IMR-90 (cell line): ENCODE measurements around the gene PFDN5. TPM values are rescaled to one million over a fixed set of nuclear protein-coding genes. Genes with fewer than 3 reads are reported as not detected.

Source experiments
- ATAC-seq: fragments of 200-7000 bp; cut with Tn5 transposase; 2 replicates; pipeline ENCODE4 v1.9.1; 2020; ENCODE audit warnings: low read depth, mild to moderate bottlenecking, moderate library complexity
- BruUV-seq: library from RNA; stranded (reverse); fragments of 400-500 nt; replicated peaks from 2 replicates; lab custom pipeline; 2021; lab: Mats Ljungman, UMichigan
- CTCF ChIA-PET: fragments of 300-600 bp; formaldehyde crosslinking; extraction: SDS; loops from one replicate; lab custom pipeline; 2021; ENCODE audit warnings: antibody characterized with exemption; lab: Yijun Ruan, JAX
- POLR2A ChIA-PET: fragments of 300-600 bp; sonication (Branson Sonifier 250); formaldehyde crosslinking; loops from one replicate; lab custom pipeline; 2022; ENCODE audit warnings: antibody characterized with exemption; ENCODE audit not compliant: unreplicated experiment; lab: Charles Lee
- DNase-seq: peaks from one replicate; pipeline ENCODE4 v3.0.0; 2013
- H2AFZ ChIP-seq: replicated peaks from 2 replicates; pipeline ENCODE3; 2013; ENCODE audit warnings: low read length, mild to moderate bottlenecking; ENCODE audit not compliant: poor library complexity
- H2AK5ac ChIP-seq: 2 replicates; pipeline ENCODE4 v1.6.1; 2013; ENCODE audit warnings: low read depth, low read length, inconsistent platforms
- H2AK9ac ChIP-seq: replicated peaks from 2 replicates; pipeline ENCODE3; 2013; ENCODE audit warnings: mild to moderate bottlenecking, low read depth, low read length, moderate library complexity; ENCODE audit not compliant: poor library complexity
- H2BK120ac ChIP-seq: 2 replicates; pipeline ENCODE4 v1.6.1; 2013; ENCODE audit warnings: low read depth, low read length, inconsistent platforms
- H2BK15ac ChIP-seq: 3 replicates; pipeline ENCODE4 v1.6.1; 2013; ENCODE audit warnings: low read depth, low read length, inconsistent platforms
- H2BK20ac ChIP-seq: 2 replicates; pipeline ENCODE4 v1.6.1; 2013; ENCODE audit warnings: low read depth, mild to moderate bottlenecking, inconsistent platforms, low read length, moderate library complexity
- H2BK5ac ChIP-seq: 2 replicates; pipeline ENCODE4 v1.6.1; 2013; ENCODE audit warnings: mild to moderate bottlenecking, low read depth, low read length, inconsistent platforms; ENCODE audit not compliant: poor library complexity, severe bottlenecking
- H3K14ac ChIP-seq: replicated peaks from 2 replicates; pipeline ENCODE4 v1.6.1; 2013; ENCODE audit warnings: low read depth, low read length, inconsistent platforms
- H3K18ac ChIP-seq: 2 replicates; pipeline ENCODE4 v1.6.1; 2013; ENCODE audit warnings: low read depth, low read length, control low read depth
- H3K23ac ChIP-seq: 2 replicates; pipeline ENCODE4 v1.6.1; 2013; ENCODE audit warnings: low read depth, low read length, inconsistent platforms
- H3K27ac ChIP-seq: 2 replicates; pipeline ENCODE4 v1.5.1; 2013; ENCODE audit warnings: mild to moderate bottlenecking, control low read depth, low read length; ENCODE audit not compliant: insufficient read depth
- H3K27me3 ChIP-seq: 2 replicates; pipeline ENCODE4 v1.6.1; 2013; ENCODE audit warnings: low read length; ENCODE audit not compliant: control insufficient read depth, insufficient read depth
- H3K36me3 ChIP-seq: 2 replicates; pipeline ENCODE4 v1.6.1; 2013; ENCODE audit warnings: low read length, mixed read lengths; ENCODE audit not compliant: control insufficient read depth, insufficient read depth
- H3K4ac ChIP-seq: 2 replicates; pipeline ENCODE4 v1.6.1; 2013; ENCODE audit warnings: low read depth, low read length, inconsistent platforms
- H3K4me1 ChIP-seq: 2 replicates; pipeline ENCODE4 v1.6.1; 2013; ENCODE audit warnings: low read length, mixed read lengths; ENCODE audit not compliant: control insufficient read depth, insufficient read depth
- H3K4me2 ChIP-seq: 2 replicates; pipeline ENCODE4 v1.6.1; 2013; ENCODE audit warnings: low read depth, mild to moderate bottlenecking, control low read depth, low read length, moderate library complexity
- H3K4me3 ChIP-seq: 2 replicates; pipeline ENCODE4 v1.5.1; 2013; ENCODE audit warnings: low read depth, mild to moderate bottlenecking, control low read depth, low read length, moderate library complexity; ENCODE audit not compliant: insufficient read depth
- H3K56ac ChIP-seq: 2 replicates; pipeline ENCODE4 v1.6.1; 2013; ENCODE audit warnings: low read length, inconsistent platforms; ENCODE audit not compliant: insufficient read depth; ENCODE audit errors: extremely low read depth
- H3K79me1 ChIP-seq, 2 experiments: 2 replicates each; pipeline ENCODE4 v1.6.1; 2013; ENCODE audit warnings: low read length in 2 of 2, inconsistent platforms in 1 of 2, low read depth in 1 of 2
- H3K9ac ChIP-seq: 2 replicates; pipeline ENCODE4 v1.6.1; 2013; ENCODE audit warnings: low read depth, low read length, control low read depth
- H3K9me1 ChIP-seq: 2 replicates; pipeline ENCODE4 v1.6.1; 2013; ENCODE audit warnings: low read length, inconsistent platforms; ENCODE audit not compliant: insufficient read depth
- H3K9me3 ChIP-seq: 2 replicates; pipeline ENCODE4 v1.6.1; 2013; ENCODE audit warnings: low read length; ENCODE audit not compliant: control insufficient read depth, insufficient read depth
- H4K20me1 ChIP-seq: 2 replicates; pipeline ENCODE4 v1.6.1; 2013; ENCODE audit warnings: low read length, inconsistent platforms; ENCODE audit not compliant: insufficient read depth
- H4K5ac ChIP-seq: 2 replicates; pipeline ENCODE4 v1.6.1; 2013; ENCODE audit warnings: mild to moderate bottlenecking, low read depth, low read length, control low read depth
- H4K8ac ChIP-seq, 2 experiments: 2 replicates each; pipeline ENCODE4 v1.6.1; 2013; ENCODE audit warnings: low read depth in 2 of 2, low read length in 2 of 2, control low read depth in 1 of 2, inconsistent platforms in 1 of 2
- H4K91ac ChIP-seq: 2 replicates; pipeline ENCODE4 v1.6.1; 2013; ENCODE audit warnings: low read depth, low read length, inconsistent platforms; ENCODE audit not compliant: insufficient read depth
- BHLHE40 ChIP-seq: fragments of 150-350 bp; IDR thresholded peaks from 2 replicates; pipeline ENCODE4 v1.6.1; 2016; ENCODE audit warnings: mild to moderate bottlenecking, low read depth, low read length
- CHD1 ChIP-seq: IDR thresholded peaks from 2 replicates; pipeline ENCODE4 v1.6.1; 2012; ENCODE audit warnings: low read depth, low read length, improper control_type of control experiment
- CTCF ChIP-seq: conservative IDR thresholded peaks from 2 replicates; pipeline ENCODE4 v1.5.1; 2012; ENCODE audit warnings: mild to moderate bottlenecking, low read depth, low read length, improper control_type of control experiment
- ELK1 ChIP-seq: fragments of 150-350 bp; IDR thresholded peaks from 2 replicates; pipeline ENCODE4 v1.6.1; 2016; ENCODE audit warnings: low read depth, mild to moderate bottlenecking, low read length, moderate library complexity, borderline replicate concordance
- FOS ChIP-seq: fragments of 150-350 bp; IDR thresholded peaks from 2 replicates; pipeline ENCODE4 v1.6.1; 2016; ENCODE audit warnings: low read depth, low read length
- MAFK ChIP-seq: IDR thresholded peaks from 2 replicates; pipeline ENCODE4 v1.6.1; 2012; ENCODE audit warnings: low read depth, low read length, improper control_type of control experiment
- MXI1 ChIP-seq: IDR thresholded peaks from 2 replicates; pipeline ENCODE4 v1.6.1; 2012; ENCODE audit warnings: low read depth, mild to moderate bottlenecking, low read length, moderate library complexity, borderline replicate concordance
- NFE2L2 ChIP-seq: fragments of 150-350 bp; IDR thresholded peaks from 2 replicates; pipeline ENCODE4 v1.6.1; 2016; ENCODE audit warnings: low read depth, mild to moderate bottlenecking, low read length
- POLR2A ChIP-seq: IDR thresholded peaks from 2 replicates; pipeline ENCODE4 v1.6.1; 2012; ENCODE audit warnings: mild to moderate bottlenecking, low read depth, low read length
- RAD21 ChIP-seq: IDR thresholded peaks from 2 replicates; pipeline ENCODE4 v1.6.1; 2012; ENCODE audit warnings: low read length, improper control_type of control experiment
- RCOR1 ChIP-seq: IDR thresholded peaks from 2 replicates; pipeline ENCODE4 v1.6.1; 2012; ENCODE audit warnings: mild to moderate bottlenecking, low read length, improper control_type of control experiment; ENCODE audit not compliant: insufficient replicate concordance
- SMC3 ChIP-seq: fragments of 150-350 bp; IDR thresholded peaks from 2 replicates; pipeline ENCODE4 v1.6.1; 2016; ENCODE audit warnings: low read depth, mild to moderate bottlenecking, antibody characterized with exemption, low read length, moderate library complexity
- USF2 ChIP-seq: fragments of 150-350 bp; IDR thresholded peaks from 2 replicates; pipeline ENCODE4 v1.6.1; 2017; ENCODE audit warnings: mild to moderate bottlenecking, antibody characterized with exemption, low read length, low read depth
- WGBS, 2 experiments: methylation state at CpG; one replicate each; pipeline versions ENCODE4 v1.1.5 to v1.1.7; 2013; ENCODE audit warnings: missing lambda C conversion rate in 2 of 2; ENCODE audit not compliant: insufficient read length in 1 of 2; ENCODE audit errors: extremely low coverage in 2 of 2; 5-methylcytosine and 5-hydroxymethylcytosine counted together
- dilution Hi-C: fragments of 300-500 bp; cut with HindIII; formaldehyde crosslinking; loops from one replicate; pipeline ENCODE4 v1.14.3; 2018; ENCODE audit warnings: low sequenced_read_pairs; ENCODE audit not compliant: unreplicated experiment
- in situ Hi-C: fragments of 300-500 bp; cut with MboI; formaldehyde crosslinking; loops from 3 replicates; pipeline ENCODE4 v1.14.3; 2019; ENCODE audit warnings: low sequenced_read_pairs, inconsistent platforms, mixed read lengths
- intact Hi-C: fragments of 100-400 bp; cut with micrococcal nuclease; formaldehyde crosslinking; loops from 2 replicates; pipeline ENCODE4 v1.10.0; 2022
- polyA plus RNA-seq, 3 experiments: library from polyadenylated mRNA; depleted of rRNA; stranded (reverse); fragments of >200 nt; gene quantifications; 2 replicates each; pipeline ENCODE4 v1.2.3, GENCODE V29; 2012; ENCODE audit warnings: low replicate concordance in 1 of 3
- total RNA-seq: library from RNA; depleted of rRNA; stranded (reverse); fragments of >200 nt; gene quantifications from 2 replicates; pipeline ENCODE4 v1.2.3, GENCODE V29; 2012

PFDN5 gene
- total and polyA plus RNA-seq, 2 of the 4 experiments (the other 2 are of a cell fraction) = 1,011 to 1,338 TPM

DNA sequence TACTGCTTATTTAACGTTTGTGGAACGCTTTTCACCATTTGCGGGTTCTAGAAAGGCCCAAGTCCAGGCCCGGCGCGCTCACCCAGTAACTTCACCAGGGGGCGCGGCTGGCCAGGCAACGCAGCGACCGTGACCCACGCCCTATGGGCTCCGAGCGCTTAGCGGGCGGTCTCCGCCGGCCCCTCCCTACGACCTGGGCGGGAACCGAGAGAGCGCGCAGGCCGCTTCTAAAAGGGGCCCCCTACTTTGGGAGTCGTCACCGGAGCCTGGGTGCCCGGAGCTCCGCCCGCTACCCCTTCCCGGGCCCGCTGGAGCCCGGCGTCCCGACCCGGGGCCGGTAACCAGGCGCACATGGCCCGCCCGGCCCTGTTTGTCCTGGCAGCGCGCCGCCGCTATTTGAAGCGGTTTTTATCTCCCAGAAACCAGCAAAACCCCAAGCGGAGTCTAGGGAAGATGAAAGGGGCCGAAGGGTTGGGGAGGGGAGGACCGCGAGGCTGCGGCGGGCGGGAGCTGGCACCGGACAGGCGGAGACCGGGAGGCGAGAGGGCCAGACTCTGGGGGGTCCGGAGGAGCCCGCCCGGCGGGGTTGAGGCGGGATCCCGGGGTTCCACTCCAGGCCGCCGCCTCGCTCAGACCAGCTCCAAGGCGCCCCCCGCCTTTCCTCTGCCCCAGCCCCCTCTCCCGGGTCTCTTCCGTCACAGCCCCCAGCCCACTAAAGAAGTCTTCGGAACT is 29.6 kb downstream of the PFDN5 start:
- H3K9me3 ChIP-seq = no peaks in the 10 kb centered on the region
- H2AFZ ChIP-seq = peak overlapping the region; percentile 96
- H3K4me1 ChIP-seq = peaks cover 12% of the 10 kb centered on the region
- H4K8ac ChIP-seq = peak overlapping the region; percentile 95 to 99
- peak overlapping the region; percentile 42 for H2BK5ac ChIP-seq
- H2BK120ac ChIP-seq = peak overlapping the region; percentile 80
- peak overlapping the region; percentile 80 for H2AK9ac ChIP-seq
- H3K4me2 ChIP-seq = peak overlapping the region; percentile 71
- ATAC-seq (peak; percentile 84), DNase-seq (peak; percentile 84)
- H2BK20ac ChIP-seq = no peak overlapping the region
- dilution Hi-C loops (no loop called here), in situ Hi-C loops (loop anchor here (10.0 kb wide), 1 partner anchor 180 kb away; the partner anchor contains the start of genes NPFF and TARBP2), intact Hi-C loops (loop anchor here (1.0 to 10.0 kb wide), 4 partner anchors 20 to 183 kb away; no protein-coding TSS in a partner anchor)
- peak overlapping the region; percentile 86 for H2AK5ac ChIP-seq
- POLR2A ChIA-PET = no interaction called here
- peak overlapping the region; percentile 95; the same call in 2 of the 3 replicates for H2BK15ac ChIP-seq
- peak overlapping the region; percentile 61; the same call in 1 of the 2 replicates for H3K23ac ChIP-seq
- peaks cover 9% of the 10 kb centered on the region; the same call in 1 of the 2 replicates for H3K9me1 ChIP-seq
- H3K18ac ChIP-seq = no peak overlapping the region; the same call in 1 of the 2 replicates
- H3K27ac ChIP-seq = peak overlapping the region; percentile 75
- CTCF ChIA-PET = interaction anchor here (0.6 to 2.5 kb wide), 6 partner anchors 9 to 183 kb away, joined by 3 to 11 read pairs (median 6); no protein-coding TSS in a partner anchor
- H3K36me3 ChIP-seq = no peaks in the 10 kb centered on the region
- BruUV-seq = no TSS peak
- peak overlapping the region; percentile 81 for H3K9ac ChIP-seq
- peaks cover 10 to 17% of the 10 kb centered on the region in 2 experiments for H3K79me1 ChIP-seq
- H4K91ac ChIP-seq = peak overlapping the region; percentile 85
- H3K56ac ChIP-seq = peak overlapping the region; percentile 30; the same call in 1 of the 2 replicates
- H3K14ac ChIP-seq = peak overlapping the region; percentile 93
- peak overlapping the region; percentile 50 for H3K4me3 ChIP-seq
- no peaks in the 10 kb centered on the region for H4K20me1 ChIP-seq
- H4K5ac ChIP-seq = peak overlapping the region; percentile 86
- peak overlapping the region; percentile 91 for H3K4ac ChIP-seq
- WGBS, 2 experiments = 0% methylated on average over 20 of the region's 69 CpGs; no CpG with 5 or more reads in 1 of the 2 experiments
- peaks cover 14% of the 10 kb centered on the region; the same call in 1 of the 2 replicates for H3K27me3 ChIP-seq
- TF ChIP-seq MAFK (no peak), BHLHE40 (no peak), POLR2A (0 out of 2 replicates have a peak, but pooled peaks have one; percentile 49), CTCF (peak; percentile 88), RAD21 (peak; percentile 88), ELK1 (no peak), MXI1 (peak; percentile 88; the same call in 1 of the 2 replicates), SMC3 (peak; percentile 77), NFE2L2 (no peak), FOS (no peak), RCOR1 (no peak), USF2 (0 out of 2 replicates have a peak, but pooled peaks have one; percentile 5), CHD1 (no peak)
